WTC11 (cell line): ENCODE results near the gene ARPC1B.
"Not testable (repeated sequence)": the region's sequence is repeated elsewhere in the genome, so short reads cannot be mapped to it uniquely, and the experiment has no call there.

ENCODE experiments used
- CTCF ChIP-seq: fragments of 200-600 bp; IDR thresholded peaks from 2 replicates; pipeline ENCODE4 v1.8.0; 2022; ENCODE audit warnings: antibody characterized with exemption
- ELF4 ChIP-seq: sonication (generic); formaldehyde crosslinking; IDR thresholded peaks from 2 replicates; pipeline ENCODE4 v1.8.1; 2022; ENCODE audit warnings: low read depth, mild to moderate bottlenecking, moderate library complexity, missing genetic modification reagents
- IRF2 ChIP-seq: sonication (generic); formaldehyde crosslinking; IDR thresholded peaks from 2 replicates; pipeline ENCODE4 v1.8.0; 2022; ENCODE audit warnings: low read depth, missing genetic modification reagents, borderline replicate concordance
- JUN ChIP-seq: sonication (generic); formaldehyde crosslinking; IDR thresholded peaks from 2 replicates; pipeline ENCODE4 v1.8.0; 2023; ENCODE audit warnings: mild to moderate bottlenecking, missing genetic modification reagents
- NFYB ChIP-seq: sonication (generic); formaldehyde crosslinking; conservative IDR thresholded peaks from 2 replicates; pipeline ENCODE4 v1.8.0; 2022; ENCODE audit warnings: low read depth, missing genetic modification reagents
- OVOL2 ChIP-seq: fragments of 250-450 bp; sonication (Bioruptor Pico); IDR thresholded peaks from 2 replicates; pipeline ENCODE4 v1.9.0; 2021; ENCODE audit warnings: mild to moderate bottlenecking, borderline replicate concordance
- SOX15 ChIP-seq: fragments of 250-450 bp; sonication (Bioruptor Pico); IDR thresholded peaks from 2 replicates; pipeline ENCODE4 v1.9.0; 2021; ENCODE audit warnings: mild to moderate bottlenecking
- SP1 ChIP-seq: sonication (generic); formaldehyde crosslinking; conservative IDR thresholded peaks from 2 replicates; pipeline ENCODE4 v1.8.1; 2022; ENCODE audit warnings: missing genetic modification reagents
- ZBTB43 ChIP-seq: sonication (generic); formaldehyde crosslinking; IDR thresholded peaks from 2 replicates; pipeline ENCODE4 v1.8.1; 2023; ENCODE audit warnings: mild to moderate bottlenecking, missing genetic modification reagents
- ZNF138 ChIP-seq: sonication (generic); formaldehyde crosslinking; conservative IDR thresholded peaks from 2 replicates; pipeline ENCODE4 v1.8.1; 2022; ENCODE audit warnings: mild to moderate bottlenecking, moderate library complexity, missing genetic modification reagents
- ZNF317 ChIP-seq: sonication (generic); formaldehyde crosslinking; IDR thresholded peaks from 2 replicates; pipeline ENCODE4 v1.8.1; 2023; ENCODE audit warnings: low read depth, mild to moderate bottlenecking, moderate library complexity, missing genetic modification reagents, borderline replicate concordance
- ZNF423 ChIP-seq: fragments of 250-450 bp; sonication (Bioruptor Pico); IDR thresholded peaks from 2 replicates; pipeline ENCODE4 v2.1.2; 2022; ENCODE audit warnings: mild to moderate bottlenecking, moderate library complexity
- TF ChIP-seq, protein P1 (sequence below): sonication (generic); formaldehyde crosslinking; IDR thresholded peaks from 2 replicates; pipeline ENCODE4 v1.8.0; 2023; ENCODE audit warnings: missing genetic modification reagents, mild to moderate bottlenecking, borderline replicate concordance
- TF ChIP-seq, protein P2 (sequence below): sonication (generic); formaldehyde crosslinking; IDR thresholded peaks from 2 replicates; pipeline ENCODE4 v1.8.0; 2023; ENCODE audit warnings: missing genetic modification reagents

DNA sequence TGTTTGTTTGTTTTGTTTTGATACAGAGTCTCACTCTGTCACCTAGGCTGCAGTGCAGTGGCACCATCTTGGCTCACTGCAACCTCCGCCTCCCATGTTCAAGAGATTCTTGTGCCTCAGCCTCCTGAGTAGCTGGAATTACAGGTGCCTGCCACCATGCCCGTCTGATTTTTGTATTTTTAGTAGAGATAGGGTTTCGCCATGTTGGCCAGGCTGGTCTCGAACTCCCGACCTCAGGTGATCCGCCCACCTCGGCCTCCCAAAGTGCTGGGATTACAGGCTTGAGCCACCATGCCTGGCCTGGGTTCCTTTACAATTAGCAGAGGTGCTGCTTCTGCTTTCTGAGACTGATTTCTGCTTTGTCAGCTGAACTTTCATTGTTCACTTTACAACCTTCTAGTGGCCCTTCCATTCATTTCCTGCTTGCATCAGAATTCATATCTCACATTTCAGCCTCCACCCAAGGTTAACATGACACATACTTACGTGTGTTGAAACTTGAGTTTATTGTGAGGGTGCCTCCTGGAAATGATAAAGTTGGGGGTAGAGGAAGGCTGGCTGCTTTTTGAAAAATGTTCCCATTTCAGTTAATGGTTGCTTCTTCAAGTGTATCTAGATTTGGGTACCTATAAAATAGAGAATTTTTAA is 44.1 kb upstream of the ARPC1B start:
- not testable (repeated sequence) for TF ChIP-seq ELF4 (CRISPR knock-in tag); CTCF; ZNF423; IRF2 (CRISPR knock-in tag); ZNF138 (CRISPR knock-in tag); SOX15; NFYB (CRISPR knock-in tag); ZBTB43 (CRISPR knock-in tag); OVOL2 (CRISPR knock-in tag); JUN (CRISPR knock-in tag); SP1 (CRISPR knock-in tag); ZNF317 (CRISPR knock-in tag)
- TF ChIP-seq, protein P1, sequence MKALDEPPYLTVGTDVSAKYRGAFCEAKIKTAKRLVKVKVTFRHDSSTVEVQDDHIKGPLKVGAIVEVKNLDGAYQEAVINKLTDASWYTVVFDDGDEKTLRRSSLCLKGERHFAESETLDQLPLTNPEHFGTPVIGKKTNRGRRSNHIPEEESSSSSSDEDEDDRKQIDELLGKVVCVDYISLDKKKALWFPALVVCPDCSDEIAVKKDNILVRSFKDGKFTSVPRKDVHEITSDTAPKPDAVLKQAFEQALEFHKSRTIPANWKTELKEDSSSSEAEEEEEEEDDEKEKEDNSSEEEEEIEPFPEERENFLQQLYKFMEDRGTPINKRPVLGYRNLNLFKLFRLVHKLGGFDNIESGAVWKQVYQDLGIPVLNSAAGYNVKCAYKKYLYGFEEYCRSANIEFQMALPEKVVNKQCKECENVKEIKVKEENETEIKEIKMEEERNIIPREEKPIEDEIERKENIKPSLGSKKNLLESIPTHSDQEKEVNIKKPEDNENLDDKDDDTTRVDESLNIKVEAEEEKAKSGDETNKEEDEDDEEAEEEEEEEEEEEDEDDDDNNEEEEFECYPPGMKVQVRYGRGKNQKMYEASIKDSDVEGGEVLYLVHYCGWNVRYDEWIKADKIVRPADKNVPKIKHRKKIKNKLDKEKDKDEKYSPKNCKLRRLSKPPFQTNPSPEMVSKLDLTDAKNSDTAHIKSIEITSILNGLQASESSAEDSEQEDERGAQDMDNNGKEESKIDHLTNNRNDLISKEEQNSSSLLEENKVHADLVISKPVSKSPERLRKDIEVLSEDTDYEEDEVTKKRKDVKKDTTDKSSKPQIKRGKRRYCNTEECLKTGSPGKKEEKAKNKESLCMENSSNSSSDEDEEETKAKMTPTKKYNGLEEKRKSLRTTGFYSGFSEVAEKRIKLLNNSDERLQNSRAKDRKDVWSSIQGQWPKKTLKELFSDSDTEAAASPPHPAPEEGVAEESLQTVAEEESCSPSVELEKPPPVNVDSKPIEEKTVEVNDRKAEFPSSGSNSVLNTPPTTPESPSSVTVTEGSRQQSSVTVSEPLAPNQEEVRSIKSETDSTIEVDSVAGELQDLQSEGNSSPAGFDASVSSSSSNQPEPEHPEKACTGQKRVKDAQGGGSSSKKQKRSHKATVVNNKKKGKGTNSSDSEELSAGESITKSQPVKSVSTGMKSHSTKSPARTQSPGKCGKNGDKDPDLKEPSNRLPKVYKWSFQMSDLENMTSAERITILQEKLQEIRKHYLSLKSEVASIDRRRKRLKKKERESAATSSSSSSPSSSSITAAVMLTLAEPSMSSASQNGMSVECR (CRISPR knock-in tag): not testable (repeated sequence)
- TF ChIP-seq, protein P2, sequence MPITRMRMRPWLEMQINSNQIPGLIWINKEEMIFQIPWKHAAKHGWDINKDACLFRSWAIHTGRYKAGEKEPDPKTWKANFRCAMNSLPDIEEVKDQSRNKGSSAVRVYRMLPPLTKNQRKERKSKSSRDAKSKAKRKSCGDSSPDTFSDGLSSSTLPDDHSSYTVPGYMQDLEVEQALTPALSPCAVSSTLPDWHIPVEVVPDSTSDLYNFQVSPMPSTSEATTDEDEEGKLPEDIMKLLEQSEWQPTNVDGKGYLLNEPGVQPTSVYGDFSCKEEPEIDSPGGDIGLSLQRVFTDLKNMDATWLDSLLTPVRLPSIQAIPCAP (CRISPR knock-in tag): not testable (repeated sequence)
